Measurements from ENCODE around the gene MSS51. TPM values are rescaled to one million over a fixed set of nuclear protein-coding genes. Genes with fewer than 3 reads are reported as not detected.
A peak's percentile ranks its signal among the peaks of the same experiment; 100 is the strongest.

The MSS51 gene
- 10 to 100 TPM in 9 of 10 donors, 1 to 10 TPM in 1; 8.7 to 73.2 (median 44.9) TPM for polyA plus RNA-seq (ENCODE audit: insufficient read length in 10 of 10)
- long read RNA-seq, donor 1, transcript MSS51-201 (7 exons, 2,421 nt), result major isoform, 11 of 12 reads
- long read RNA-seq, donor 1, partial matches to known transcripts, result 0 of 12 reads
- long read RNA-seq, donor 1, other reads (novel, unspliced or antisense), result 0 of 12 reads
- long read RNA-seq, donor 2, transcript MSS51-201 (7 exons, 2,421 nt), result major isoform, 8 of 10 reads
- long read RNA-seq, donor 2, partial matches to known transcripts, result 0 of 10 reads
- long read RNA-seq, donor 2, other reads (novel, unspliced or antisense), result 0 of 10 reads
- long read RNA-seq, donor 3, result 0 reads
- long read RNA-seq, donor 4, transcript MSS51-201 (7 exons, 2,421 nt), result major isoform, 9 of 12 reads
- long read RNA-seq, donor 4, partial matches to known transcripts, result 0 of 12 reads
- long read RNA-seq, donor 4, other reads (novel, unspliced or antisense), result 0 of 12 reads
- long read RNA-seq, donor 5, partial matches to known transcripts, result 0 of 5 reads
- long read RNA-seq, donor 5, other reads (novel, unspliced or antisense), result 0 of 5 reads
- long read RNA-seq, donor 6, transcript MSS51-201 (7 exons, 2,421 nt), result major isoform, 8 of 9 reads
- long read RNA-seq, donor 6, partial matches to known transcripts, result 0 of 9 reads
- long read RNA-seq, donor 6, other reads (novel, unspliced or antisense), result 0 of 9 reads
- long read RNA-seq, donor 7, transcript MSS51-201 (7 exons, 2,421 nt), result major isoform, 7 of 7 reads
- long read RNA-seq, donor 7, partial matches to known transcripts, result 0 of 7 reads
- long read RNA-seq, donor 7, other reads (novel, unspliced or antisense), result 0 of 7 reads
- long read RNA-seq, donor 8, result 0 reads
- long read RNA-seq, donor 9, partial matches to known transcripts, result 0 of 2 reads
- long read RNA-seq, donor 9, other reads (novel, unspliced or antisense), result 0 of 2 reads

DNA sequence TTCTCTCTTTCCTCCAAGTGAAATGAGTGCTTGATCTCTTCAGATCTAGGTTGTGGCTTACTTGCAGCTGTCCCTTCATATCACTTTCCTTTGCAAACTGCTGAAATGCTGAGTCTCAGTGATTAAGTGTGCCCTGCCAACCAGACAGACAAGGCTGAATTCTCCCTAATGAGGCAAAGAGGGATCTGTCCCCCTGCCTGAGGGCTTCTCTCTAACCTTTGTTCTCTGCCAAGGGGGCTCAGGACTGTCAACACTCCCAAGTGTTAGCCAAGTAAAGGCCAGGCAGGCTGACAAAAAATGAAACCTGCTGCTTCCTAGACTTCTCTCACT lies at the start of gene MSS51:
TSS of gene MSS51 (minus strand) at position 24 of the 330 bp plus-strand sequence. CDS start 5,277 bp downstream, outside the sequence.
- DNase-seq, result peak in 2 of 3 donors; percentile 32 to 40

DNA sequence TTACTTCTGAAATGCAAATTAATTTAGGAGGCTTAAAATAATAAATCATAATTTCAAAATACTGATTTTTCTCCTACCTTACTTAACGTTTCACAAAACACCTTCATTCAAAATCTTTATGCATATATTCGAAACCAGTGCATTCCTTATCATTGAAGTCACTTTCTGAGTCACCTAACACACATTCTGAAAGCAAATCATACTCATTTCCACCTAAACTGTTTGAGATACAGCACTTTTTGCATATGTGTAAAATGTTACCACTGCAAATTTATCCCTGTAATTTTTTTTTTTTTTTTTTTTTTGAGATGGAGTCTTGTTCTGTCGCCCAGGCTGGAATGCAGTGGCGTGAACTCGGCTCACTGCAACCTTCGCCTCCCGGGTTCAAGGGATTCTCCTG lies 46.8 kb upstream of the MSS51 start:
- peak in 1 of 3 donors; percentile 24 for DNase-seq

DNA sequence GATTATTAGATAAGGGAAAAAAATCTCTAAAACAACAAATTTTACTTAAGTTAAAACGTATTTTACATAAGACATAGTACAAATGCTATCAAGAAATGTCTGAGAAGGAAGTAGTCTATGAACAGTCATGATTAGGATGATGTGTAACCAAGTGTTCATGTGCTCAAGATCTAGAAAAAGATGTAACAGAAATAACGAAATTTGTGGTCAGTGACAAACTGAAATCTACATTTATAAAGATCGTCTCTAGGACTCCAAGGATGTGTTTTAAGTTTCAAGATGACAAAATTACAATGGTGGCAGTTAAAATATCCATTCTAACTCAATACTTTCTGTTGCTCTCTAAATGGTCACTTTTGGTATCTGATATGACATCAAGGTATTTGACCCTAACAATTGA lies 45.3 kb upstream of the MSS51 start:
- no peak for DNase-seq

GRCh38 chr10:73471226-73471625 lies 37.9 kb upstream of the MSS51 start:
- DNase-seq, result no peak

DNA sequence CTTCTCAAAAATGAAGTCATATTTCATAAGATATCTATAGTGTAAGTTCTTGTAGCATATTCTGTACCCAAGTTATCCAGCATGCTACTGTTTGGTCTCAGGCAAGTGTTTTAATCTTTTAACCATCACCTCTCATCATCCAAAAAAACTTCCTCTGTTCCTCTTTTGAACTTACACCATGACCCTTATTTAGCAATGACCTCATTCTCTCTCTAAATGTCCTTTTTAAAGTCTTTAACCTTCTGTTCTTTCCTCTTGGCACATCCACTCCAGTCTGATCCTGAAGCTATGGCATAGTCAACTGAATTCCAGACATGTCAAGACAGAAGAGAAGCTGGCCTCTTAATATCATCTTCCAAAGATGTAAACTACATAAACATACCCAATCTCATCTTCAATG lies 36.2 kb upstream of the MSS51 start:
- no peak for DNase-seq

DNA sequence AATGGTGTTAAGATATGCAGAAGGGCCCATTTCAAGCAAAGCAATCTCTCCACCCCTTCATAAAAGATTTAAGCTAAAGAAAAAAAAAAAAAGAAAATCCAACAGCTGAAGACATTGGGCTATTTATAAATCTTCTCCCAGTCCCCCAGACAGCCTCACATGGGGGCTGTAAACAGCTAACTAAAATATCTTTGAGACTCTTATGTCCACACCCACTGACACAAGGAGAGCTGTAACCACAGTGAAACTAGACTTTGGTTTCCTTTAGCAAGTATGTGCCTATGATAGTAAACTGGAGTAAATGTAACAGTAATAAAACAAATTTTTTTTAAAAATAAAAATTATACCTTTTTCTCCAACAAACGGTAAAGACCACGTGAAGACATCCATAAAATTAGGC lies 33.8 kb upstream of the MSS51 start:
- DNase-seq, result peak in 2 of 3 donors; percentile 4 to 26

- peak in 2 of 3 donors; percentile 12 to 21 for DNase-seq
Measured at GRCh38 chr10:73465978-73466726, 32.8 kb upstream of the MSS51 start.

DNA sequence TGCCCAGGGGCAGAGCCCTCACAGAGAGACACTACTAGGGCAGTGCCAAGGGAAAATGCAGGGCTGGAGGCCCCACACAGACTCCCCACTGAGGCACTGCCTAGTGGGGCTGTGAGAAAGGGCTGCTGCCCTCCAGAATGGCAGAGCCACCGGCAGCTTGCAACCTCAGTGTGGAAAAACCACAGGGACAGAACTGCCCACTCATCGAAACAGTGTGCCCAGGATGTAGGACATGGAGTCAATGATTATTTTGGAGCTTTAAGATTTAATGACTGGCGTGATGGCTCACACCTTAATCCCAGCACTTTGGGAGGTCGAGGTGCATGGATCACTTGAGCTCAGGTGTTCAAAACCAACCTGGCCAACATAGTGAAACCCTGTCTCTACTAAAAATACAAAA lies 27.5 kb upstream of the MSS51 start:
- DNase-seq, result no peak

DNA sequence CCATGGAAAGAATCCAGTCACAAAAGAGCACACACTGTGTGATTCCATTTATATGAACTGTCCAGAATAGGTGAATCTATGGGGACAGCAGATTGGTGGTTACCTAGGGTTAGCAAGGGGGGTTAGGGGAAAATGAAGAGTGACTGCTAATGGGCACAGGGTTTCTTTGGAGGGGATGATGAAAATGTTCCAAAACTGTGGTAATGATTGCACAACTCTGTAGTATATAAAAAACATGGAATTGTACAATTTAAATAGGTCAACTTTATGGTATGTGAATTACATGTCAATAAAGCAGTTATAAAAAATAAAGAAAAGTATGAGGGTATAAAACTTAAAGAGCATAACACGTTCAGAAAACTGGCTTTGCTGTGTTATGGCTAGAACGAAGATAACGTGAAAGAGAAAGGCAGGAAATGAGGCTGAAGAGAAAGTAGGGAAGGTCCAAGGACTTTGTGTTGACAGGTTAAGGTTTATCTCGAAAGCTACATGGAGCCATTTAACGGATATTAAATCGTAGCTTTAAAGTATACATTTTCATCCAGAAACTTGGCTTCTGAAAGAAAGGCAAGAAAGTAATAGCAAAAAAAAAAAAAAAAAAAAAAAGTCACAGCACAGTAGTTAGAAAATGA lies 26.4 kb upstream of the MSS51 start:
- no peak for DNase-seq

GRCh38 chr10:73456187-73456890 lies 23.0 kb upstream of the MSS51 start:
- DNase-seq, result no peak

- DNase-seq, result no peak
Measured at GRCh38 chr10:73449113-73449512, 15.8 kb upstream of the MSS51 start.

- no peak for DNase-seq
Measured at GRCh38 chr10:73448384-73448783, 15.0 kb upstream of the MSS51 start.

DNA sequence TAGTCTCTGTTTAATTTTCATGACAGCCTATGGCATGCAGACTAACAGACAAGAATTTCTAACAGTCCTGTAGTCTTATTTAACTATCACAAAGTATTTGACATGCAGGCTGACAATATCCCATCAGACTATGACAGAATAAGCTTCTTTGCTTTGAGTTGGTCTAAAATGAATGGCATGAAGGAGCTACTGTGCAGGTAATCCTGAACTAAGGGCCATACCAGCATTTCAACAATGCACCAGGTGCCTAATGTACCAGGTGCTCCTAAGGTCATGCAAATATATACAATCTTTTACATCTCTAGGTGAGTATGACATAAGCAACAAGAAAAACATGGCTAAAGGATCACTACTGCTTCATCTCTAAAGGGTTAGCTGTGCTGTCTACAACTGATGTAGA lies 13.6 kb upstream of the MSS51 start:
- DNase-seq, result no peak

- no peak for DNase-seq
Measured at GRCh38 chr10:73444457-73444856, 11.1 kb upstream of the MSS51 start.

GRCh38 chr10:73439605-73440312 lies 6.4 kb upstream of the MSS51 start:
- peak in 1 of 3 donors; percentile 12 for DNase-seq

- DNase-seq, result peak in 1 of 3 donors; percentile 10
Measured at GRCh38 chr10:73439055-73439454, 5.7 kb upstream of the MSS51 start.

GRCh38 chr10:73432646-73433537 lies 469 bp downstream of the MSS51 start:
- DNase-seq, result no peak

- DNase-seq, result no peak
Measured at GRCh38 chr10:73426318-73426717, 7.0 kb downstream of the MSS51 start.

DNA sequence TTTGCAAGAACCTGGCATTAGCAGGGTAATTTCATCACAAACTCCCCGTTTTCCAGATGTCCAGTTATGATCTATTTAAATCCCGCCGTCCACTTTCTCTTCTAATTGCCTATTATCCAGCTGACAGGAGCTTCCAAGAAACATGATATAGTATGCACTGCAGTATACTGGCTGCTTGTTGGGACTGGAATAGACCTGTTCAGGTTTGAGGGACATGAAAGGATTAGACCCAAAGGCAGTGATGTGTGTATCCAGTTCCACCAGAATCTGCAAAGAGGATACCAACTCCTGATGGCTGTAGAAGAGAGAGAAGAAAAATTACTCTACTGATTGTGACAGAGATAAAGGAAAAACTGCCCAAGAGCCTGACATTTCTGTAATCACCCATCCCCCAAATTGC lies 8.9 kb downstream of the MSS51 start:
- DNase-seq, result no peak

All from muscle of back (tissue), 13 donors.